Activated B cell treated with CpG ODN at 0.5 μM for 24 hours (primary cell): ENCODE measurements around the gene KCNMA1. TPM values are rescaled to one million over a fixed set of nuclear protein-coding genes. Genes with fewer than 3 reads are reported as not detected.

ENCODE experiments used
- ATAC-seq: fragments of 200-7000 bp; cut with Tn5 transposase; one replicate; pipeline ENCODE4 v1.10.0; 2021; ENCODE audit warnings: low read depth, mild to moderate bottlenecking, moderate library complexity
- CTCF ChIA-PET: fragments of 350-600 bp; sonication (Branson Sonifier 250); formaldehyde crosslinking; loops from one replicate; lab custom pipeline; 2021; ENCODE audit warnings: antibody characterized with exemption; lab: Charles Lee
- POLR2A ChIA-PET: fragments of 350-600 bp; sonication (Branson Sonifier 250); formaldehyde crosslinking; loops from one replicate; lab custom pipeline; 2021; ENCODE audit warnings: antibody characterized with exemption; lab: Charles Lee
- DNase-seq: peaks from one replicate; pipeline ENCODE4 v3.0.0; 2022
- H3K27ac Mint-ChIP-seq: one replicate; pipeline ENCODE4 v1.8.0; 2020; ENCODE audit warnings: mixed read lengths
- H3K27me3 Mint-ChIP-seq: one replicate; pipeline ENCODE4 v1.8.0; 2021; ENCODE audit warnings: mixed read lengths
- H3K36me3 Mint-ChIP-seq: one replicate; pipeline ENCODE4 v1.8.0; 2021; ENCODE audit warnings: low read depth, mixed read lengths
- H3K4me1 Mint-ChIP-seq: one replicate; pipeline ENCODE4 v1.8.0; 2021; ENCODE audit warnings: mixed read lengths
- H3K4me3 Mint-ChIP-seq: one replicate; pipeline ENCODE4 v1.8.0; 2020; ENCODE audit warnings: mild to moderate bottlenecking, mixed read lengths
- H3K9me3 Mint-ChIP-seq: one replicate; pipeline ENCODE4 v1.8.0; 2020; ENCODE audit warnings: mixed read lengths
- CTCF ChIP-seq: fragments of 200-600 bp; IDR thresholded peaks from one replicate; pipeline ENCODE4 v1.8.0; 2022; ENCODE audit warnings: antibody characterized with exemption, mild to moderate bottlenecking
- intact Hi-C: fragments of 100-400 bp; cut with micrococcal nuclease; formaldehyde crosslinking; loops from one replicate; pipeline ENCODE4 v1.15.1; 2024
- total RNA-seq: library from RNA; stranded (reverse); gene quantifications from 2 replicates; pipeline ENCODE4 v1.2.3, GENCODE V29; 2022

Gene KCNMA1
- total RNA-seq, 1 donor from 2014 or later = 3.7 TPM

- no peak overlapping the region for H3K4me3 Mint-ChIP-seq
- DNase-seq (no peak), ATAC-seq (no peak)
- H3K4me1 Mint-ChIP-seq = no peaks in the 10 kb centered on the region
- CTCF ChIA-PET = no interaction called here
- no peak for TF ChIP-seq CTCF
- POLR2A ChIA-PET = no interaction called here
- no peaks in the 10 kb centered on the region for H3K9me3 Mint-ChIP-seq
- H3K27me3 Mint-ChIP-seq = peaks cover 2% of the 10 kb centered on the region
- intact Hi-C loops = no loop called here
- no peak overlapping the region for H3K27ac Mint-ChIP-seq
- H3K36me3 Mint-ChIP-seq = no peaks in the 10 kb centered on the region
These were observed 675.8 kb downstream of the KCNMA1 start for GRCh38 chr10:76961841-76962240.

GRCh38 chr10:76959111-76959510 lies 678.5 kb downstream of the KCNMA1 start:
- TF ChIP-seq CTCF = no peak
- intact Hi-C loops = no loop called here
- DNase-seq (no peak), ATAC-seq (no peak)
- Mint-ChIP-seq H3K4me3 (no peak overlapping the region), H3K27ac (no peak overlapping the region), H3K27me3 (no peaks in the 10 kb centered on the region), H3K4me1 (no peaks in the 10 kb centered on the region), H3K9me3 (no peaks in the 10 kb centered on the region), H3K36me3 (no peaks in the 10 kb centered on the region)
- ChIA-PET POLR2A (no interaction called here), CTCF (no interaction called here)

- Mint-ChIP-seq H3K27ac (no peak overlapping the region), H3K36me3 (no peaks in the 10 kb centered on the region), H3K27me3 (no peaks in the 10 kb centered on the region), H3K4me3 (no peak overlapping the region), H3K9me3 (no peaks in the 10 kb centered on the region), H3K4me1 (no peaks in the 10 kb centered on the region)
- intact Hi-C loops = no loop called here
- POLR2A ChIA-PET = no interaction called here
- CTCF ChIA-PET = no interaction called here
- TF ChIP-seq CTCF = no peak
- no peak for ATAC-seq
- no peak for DNase-seq
These were observed 682.8 kb downstream of the KCNMA1 start for GRCh38 chr10:76954838-76955237.

GRCh38 chr10:76950354-76950753 lies 687.3 kb downstream of the KCNMA1 start:
- DNase-seq (no peak), ATAC-seq (no peak)
- intact Hi-C loops = no loop called here
- H3K4me1 Mint-ChIP-seq = no peaks in the 10 kb centered on the region
- ChIA-PET CTCF (no interaction called here), POLR2A (no interaction called here)
- no peak for TF ChIP-seq CTCF
- H3K27ac Mint-ChIP-seq = no peak overlapping the region
- no peak overlapping the region for H3K4me3 Mint-ChIP-seq
- H3K27me3 Mint-ChIP-seq = no peaks in the 10 kb centered on the region
- no peaks in the 10 kb centered on the region for H3K9me3 Mint-ChIP-seq
- H3K36me3 Mint-ChIP-seq = no peaks in the 10 kb centered on the region

DNA sequence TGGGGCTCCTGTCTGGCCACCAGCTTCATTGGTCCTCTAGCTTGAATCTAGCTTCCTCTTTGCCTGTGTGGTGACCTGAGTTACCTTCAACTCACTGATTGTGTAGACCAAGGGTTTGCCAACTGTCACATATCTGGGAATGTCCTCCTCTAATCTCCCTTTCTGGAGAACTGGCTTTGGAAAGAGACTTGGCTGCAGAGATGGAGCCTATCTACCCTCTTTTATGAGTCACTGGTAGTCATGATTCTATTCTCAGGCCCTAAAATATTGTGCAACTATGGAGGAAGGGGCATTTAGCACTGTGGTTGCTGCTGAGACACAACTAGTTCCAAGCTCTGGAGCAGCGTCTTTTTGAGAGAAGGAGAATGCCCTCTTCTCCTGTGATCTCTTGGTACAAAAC lies 691.3 kb downstream of the KCNMA1 start:
- Mint-ChIP-seq H3K9me3 (no peaks in the 10 kb centered on the region), H3K27ac (no peak overlapping the region), H3K4me3 (no peak overlapping the region), H3K4me1 (no peaks in the 10 kb centered on the region), H3K36me3 (no peaks in the 10 kb centered on the region), H3K27me3 (no peaks in the 10 kb centered on the region)
- POLR2A ChIA-PET = no interaction called here
- DNase-seq (no peak), ATAC-seq (no peak)
- CTCF ChIA-PET = no interaction called here
- no peak for TF ChIP-seq CTCF
- intact Hi-C loops = no loop called here
